Neutrophil (primary cell): Measurements from ENCODE around the gene AIDA.

Source experiments
- H3K27ac ChIP-seq: fragments of 200-600 bp; sonication (generic); 2 replicates; pipeline ENCODE4 v1.5.1; 2016; ENCODE audit warnings: mild to moderate bottlenecking, moderate library complexity
- H3K27me3 ChIP-seq: fragments of 200-600 bp; sonication (generic); 2 replicates; pipeline ENCODE4 v1.6.0; 2016; ENCODE audit warnings: mild to moderate bottlenecking
- H3K36me3 ChIP-seq: fragments of 200-600 bp; sonication (generic); 2 replicates; pipeline ENCODE4 v1.5.1; 2017
- H3K4me1 ChIP-seq, 2 experiments: fragments of 200-600 bp in 1 of 2; sonication (generic) in 1 of 2; 1 replicate in 1 of 2; 2 replicates in 1 of 2; pipeline versions ENCODE4 v1.5.1 to v1.6.1; 2013 to 2016; ENCODE audit warnings: low read depth in 1 of 2, low read length in 1 of 2, mild to moderate bottlenecking in 1 of 2, moderate library complexity in 1 of 2; ENCODE audit not compliant: control insufficient read depth in 1 of 2, insufficient read depth in 1 of 2
- H3K4me3 ChIP-seq, 2 experiments: fragments of 200-600 bp in 1 of 2; sonication (generic) in 1 of 2; 1 replicate in 1 of 2; 2 replicates in 1 of 2; pipeline ENCODE4 v1.5.1; 2013 to 2016; ENCODE audit warnings: low read depth in 1 of 2, low read length in 1 of 2, mild to moderate bottlenecking in 1 of 2, moderate library complexity in 1 of 2
- H3K9me3 ChIP-seq: fragments of 200-600 bp; sonication (generic); 2 replicates; pipeline ENCODE4 v1.5.1; 2016
- CTCF ChIP-seq: fragments of 200-600 bp; sonication (generic); IDR thresholded peaks from 2 replicates; pipeline ENCODE4 v1.5.1; 2016; ENCODE audit warnings: antibody characterized with exemption

Gene AIDA

GRCh38 chr1:222652676-222653075, 59.6 kb downstream of the AIDA start:
- peaks cover 81% of the 10 kb centered on the region for H3K36me3 ChIP-seq
- no peak overlapping the region for H3K4me3 ChIP-seq
- H3K9me3 ChIP-seq = no peaks in the 10 kb centered on the region
- no peaks in the 10 kb centered on the region for H3K27me3 ChIP-seq
- H3K27ac ChIP-seq = no peak overlapping the region
- H3K4me1 ChIP-seq = peaks cover 16 to 18% of the 10 kb centered on the region in 2 experiments
- no peak for TF ChIP-seq CTCF

DNA sequence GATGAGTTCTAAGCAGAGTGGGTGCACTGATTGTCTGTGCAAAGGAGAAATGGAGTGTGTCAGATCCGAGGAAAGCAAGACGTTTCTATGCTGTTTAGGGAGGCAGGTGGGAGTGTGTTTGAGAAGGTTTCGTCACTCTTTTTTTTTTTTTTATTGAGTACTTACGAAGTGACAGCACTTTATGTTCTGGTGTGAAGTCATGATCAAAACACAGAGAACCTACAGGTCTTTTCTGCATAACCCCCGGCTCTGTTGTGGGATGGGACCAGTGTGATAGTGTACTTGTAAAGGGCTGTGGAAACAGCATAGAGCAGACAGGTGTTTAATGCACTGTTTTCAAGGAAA, 67.7 kb downstream of the AIDA start:
- peak overlapping the region; percentile 76 to 95 for H3K4me3 ChIP-seq
- peak overlapping the region; percentile 94 for H3K27ac ChIP-seq
- H3K27me3 ChIP-seq = no peaks in the 10 kb centered on the region
- TF ChIP-seq CTCF = no peak
- peaks cover 33% of the 10 kb centered on the region for H3K36me3 ChIP-seq
- no peaks in the 10 kb centered on the region for H3K9me3 ChIP-seq
- H3K4me1 ChIP-seq = peaks cover 18% of the 10 kb centered on the region in 2 experiments

DNA sequence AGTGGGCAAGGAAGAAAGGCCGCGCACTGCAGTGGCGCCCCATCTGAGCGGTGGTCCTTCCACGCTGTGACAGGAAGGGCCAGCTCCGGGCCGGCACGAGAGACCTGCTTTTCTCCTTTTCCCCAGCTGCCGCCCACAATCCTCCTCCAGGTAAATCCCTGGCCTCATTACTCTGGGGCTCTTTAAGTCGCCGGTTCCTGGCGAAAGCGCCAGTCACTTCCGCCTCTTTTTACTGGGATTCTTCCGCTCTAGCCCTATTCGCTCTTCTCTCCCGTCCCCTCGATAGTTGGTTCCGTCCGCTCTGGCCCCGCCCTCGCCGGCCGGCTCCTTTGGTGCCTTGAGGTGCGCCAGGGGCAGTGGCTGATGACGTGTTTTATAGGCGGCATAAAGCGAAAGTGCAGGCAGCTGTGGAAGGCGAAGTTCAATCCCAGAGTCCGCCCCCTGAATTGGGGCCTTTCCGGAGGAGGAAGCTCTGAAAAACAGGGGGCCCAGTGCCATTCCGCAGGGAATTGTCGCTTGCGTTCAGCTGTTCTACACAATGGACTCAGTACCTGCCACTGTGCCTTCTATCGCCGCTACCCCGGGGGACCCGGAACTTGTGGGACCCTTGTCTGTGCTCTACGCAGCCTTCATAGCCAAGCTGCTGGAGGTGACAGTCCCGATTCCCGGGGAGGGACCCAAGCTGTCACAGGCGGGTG, 68.2 kb downstream of the AIDA start:
- Histone ChIP-seq H3K9me3 (no peaks in the 10 kb centered on the region), H3K4me3 (peak overlapping the region; percentile 76 to 95), H3K27me3 (no peaks in the 10 kb centered on the region), H3K4me1 (peaks cover 18% of the 10 kb centered on the region in 2 experiments), H3K36me3 (peaks cover 27% of the 10 kb centered on the region), H3K27ac (peak overlapping the region; percentile 94)
- peak; percentile 41 for TF ChIP-seq CTCF

GRCh38 chr1:222643606-222643937, 68.7 kb downstream of the AIDA start:
- H3K36me3 ChIP-seq = peaks cover 22% of the 10 kb centered on the region
- TF ChIP-seq CTCF = no peak
- H3K4me3 ChIP-seq = peak overlapping the region; percentile 76 to 95
- no peaks in the 10 kb centered on the region for H3K27me3 ChIP-seq
- peak overlapping the region; percentile 94 for H3K27ac ChIP-seq
- H3K4me1 ChIP-seq = peaks cover 18% of the 10 kb centered on the region in 2 experiments
- no peaks in the 10 kb centered on the region for H3K9me3 ChIP-seq

- no peaks in the 10 kb centered on the region for H3K27me3 ChIP-seq
- H3K9me3 ChIP-seq = no peaks in the 10 kb centered on the region
- no peak for TF ChIP-seq CTCF
- peaks cover 13% of the 10 kb centered on the region for H3K36me3 ChIP-seq
- no peak overlapping the region for H3K4me3 ChIP-seq
- no peak overlapping the region for H3K27ac ChIP-seq
- peaks cover 18% of the 10 kb centered on the region in 2 experiments for H3K4me1 ChIP-seq
Observed at GRCh38 chr1:222642468-222642867, 69.8 kb downstream of the AIDA start.
